SU-DHL-6 (cell line): Measurements from ENCODE around the gene DOCK8.

Experiments used
- H2AFZ ChIP-seq: fragments of 200-600 bp; sonication (generic); 2 replicates; pipeline ENCODE4 v1.6.1; 2014; ENCODE audit warnings: low read depth, mild to moderate bottlenecking, moderate library complexity, mixed read lengths, antibody characterized with exemption, low read length; ENCODE audit not compliant: severe bottlenecking
- H3F3A ChIP-seq: fragments of 200-600 bp; shearing (Covaris generic); 2 replicates; pipeline ENCODE4 v1.6.0; 2016; ENCODE audit warnings: antibody characterized with exemption, mild to moderate bottlenecking; ENCODE audit not compliant: insufficient read depth
- H3K27ac ChIP-seq: fragments of 200-600 bp; sonication (generic); 2 replicates; pipeline ENCODE4 v1.5.1; 2016; ENCODE audit warnings: low read depth, mild to moderate bottlenecking, low read length, moderate library complexity, mixed read lengths
- H3K27me3 ChIP-seq: fragments of 200-600 bp; sonication (generic), shearing (Covaris generic); 2 replicates; pipeline ENCODE4 v1.6.0; 2014; ENCODE audit warnings: mild to moderate bottlenecking, low read length
- H3K36me3 ChIP-seq: fragments of 200-600 bp; sonication (generic); 2 replicates; pipeline ENCODE4 v1.6.1; 2014; ENCODE audit warnings: mild to moderate bottlenecking, low read length, mixed read lengths
- H3K4me2 ChIP-seq: fragments of 300-600, 200-600 bp; shearing (Covaris generic), sonication (generic); 2 replicates; pipeline ENCODE4 v1.6.0; 2014; ENCODE audit warnings: low read length, low read depth, mild to moderate bottlenecking; ENCODE audit not compliant: poor library complexity, severe bottlenecking
- H3K4me3 ChIP-seq: fragments of 200-600 bp; sonication (generic); 2 replicates; pipeline ENCODE4 v1.5.1; 2014; ENCODE audit warnings: antibody characterized with exemption, low read length, mild to moderate bottlenecking, mixed read lengths; ENCODE audit not compliant: insufficient read depth, poor library complexity, severe bottlenecking
- H3K79me2 ChIP-seq: fragments of 200-600 bp; sonication (generic); 2 replicates; pipeline ENCODE4 v1.6.1; 2014; ENCODE audit warnings: mild to moderate bottlenecking, low read length, moderate library complexity; ENCODE audit not compliant: insufficient read depth
- H3K9ac ChIP-seq: fragments of 200-600 bp; sonication (generic); 2 replicates; pipeline ENCODE4 v1.7.0; 2014; ENCODE audit warnings: mild to moderate bottlenecking, low read length
- H3K9me2 ChIP-seq: fragments of 200-600 bp; sonication (generic); replicated peaks from 2 replicates; pipeline ENCODE4 v1.6.1; 2014; ENCODE audit warnings: low read length; ENCODE audit not compliant: insufficient read depth
- H3K9me3 ChIP-seq: fragments of 200-600 bp; sonication (generic); 2 replicates; pipeline ENCODE4 v1.6.1; 2014; ENCODE audit warnings: low read length, mixed read lengths; ENCODE audit not compliant: insufficient read depth
- H4K20me1 ChIP-seq: fragments of 200-600 bp; sonication (generic); 2 replicates; pipeline ENCODE4 v1.6.1; 2014; ENCODE audit warnings: low read depth, mild to moderate bottlenecking, antibody characterized with exemption, low read length, moderate library complexity, mixed read lengths
- CTCF ChIP-seq: fragments of 200-600 bp; sonication (generic); IDR thresholded peaks from one replicate; pipeline ENCODE4 v1.5.1; 2017; ENCODE audit warnings: antibody characterized with exemption, mild to moderate bottlenecking, low read length, moderate library complexity; ENCODE audit not compliant: insufficient read depth, poor library complexity, severe bottlenecking
- EZH2phosphoT487 ChIP-seq: fragments of 200-600 bp; sonication (generic), shearing (Covaris generic); conservative IDR thresholded peaks from 2 replicates; pipeline ENCODE4 v1.6.1; 2018; ENCODE audit warnings: mild to moderate bottlenecking, antibody characterized with exemption, low read length, moderate library complexity, mixed read lengths

DOCK8 gene

GRCh38 chr9:438961-439768, 224.5 kb downstream of the DOCK8 start:
- Histone ChIP-seq H3K79me2 (no peaks in the 10 kb centered on the region), H2AFZ (no peak overlapping the region), H3F3A (no peaks in the 10 kb centered on the region), H3K4me3 (no peak overlapping the region), H3K4me2 (no peak overlapping the region), H4K20me1 (no peaks in the 10 kb centered on the region), H3K9me2 (no peaks in the 10 kb centered on the region), H3K9ac (no peak overlapping the region), H3K9me3 (no peaks in the 10 kb centered on the region), H3K27me3 (no peaks in the 10 kb centered on the region), H3K27ac (no peak overlapping the region), H3K36me3 (peaks cover 56% of the 10 kb centered on the region)
- TF ChIP-seq EZH2phosphoT487 = no peak
- TF ChIP-seq CTCF = no peak

GRCh38 chr9:441126-441525, 226.5 kb downstream of the DOCK8 start:
- H3K9me3 ChIP-seq = no peaks in the 10 kb centered on the region
- H3K4me3 ChIP-seq = no peak overlapping the region
- H3K27ac ChIP-seq = no peak overlapping the region
- H3K9me2 ChIP-seq = no peaks in the 10 kb centered on the region
- no peak overlapping the region for H3K4me2 ChIP-seq
- no peak overlapping the region for H2AFZ ChIP-seq
- H3K9ac ChIP-seq = no peak overlapping the region
- H3K36me3 ChIP-seq = peaks cover 47% of the 10 kb centered on the region
- no peaks in the 10 kb centered on the region for H3F3A ChIP-seq
- H4K20me1 ChIP-seq = no peaks in the 10 kb centered on the region
- TF ChIP-seq EZH2phosphoT487 (no peak), CTCF (no peak)
- no peaks in the 10 kb centered on the region for H3K79me2 ChIP-seq
- H3K27me3 ChIP-seq = no peaks in the 10 kb centered on the region

GRCh38 chr9:444528-444927, 229.9 kb downstream of the DOCK8 start:
- TF ChIP-seq CTCF (no peak), EZH2phosphoT487 (no peak)
- H3K27ac ChIP-seq = no peak overlapping the region

More at GRCh38 chr9:444528-444927, 229.9 kb downstream of the DOCK8 start:
- H3F3A ChIP-seq = no peaks in the 10 kb centered on the region
- no peaks in the 10 kb centered on the region for H3K9me3 ChIP-seq
- H2AFZ ChIP-seq = no peak overlapping the region
- no peaks in the 10 kb centered on the region for H3K9me2 ChIP-seq
- H3K9ac ChIP-seq = no peak overlapping the region
- no peak overlapping the region for H3K4me2 ChIP-seq
- H3K36me3 ChIP-seq = peaks cover 34% of the 10 kb centered on the region
- H3K27me3 ChIP-seq = no peaks in the 10 kb centered on the region
- no peaks in the 10 kb centered on the region for H3K79me2 ChIP-seq
- no peaks in the 10 kb centered on the region for H4K20me1 ChIP-seq
- no peak overlapping the region for H3K4me3 ChIP-seq
